Neuronal stem cell (in vitro differentiated cells): ENCODE measurements around the gene BRAF.

Experiments
- DNase-seq: peaks from one replicate; pipeline ENCODE4 v3.0.0-alpha.2; 2013; ENCODE audit warnings: low spot score
- H2AFZ ChIP-seq: one replicate; pipeline ENCODE4 v1.6.1; 2013; ENCODE audit warnings: mild to moderate bottlenecking, low read length, inconsistent platforms
- H2AK5ac ChIP-seq: 2 replicates; pipeline ENCODE4 v1.6.1; 2013; ENCODE audit warnings: low read depth, mild to moderate bottlenecking, inconsistent platforms, low read length, moderate library complexity, mixed read lengths
- H2BK120ac ChIP-seq: 2 replicates; pipeline ENCODE4 v1.6.1; 2013; ENCODE audit warnings: low read depth, mild to moderate bottlenecking, inconsistent platforms, low read length, moderate library complexity, mixed read lengths
- H2BK12ac ChIP-seq: one replicate; pipeline ENCODE4 v1.6.1; 2013; ENCODE audit warnings: low read length, inconsistent platforms
- H2BK15ac ChIP-seq: 2 replicates; pipeline ENCODE4 v1.6.1; 2013; ENCODE audit warnings: mild to moderate bottlenecking, low read length, inconsistent platforms, mixed read lengths
- H2BK5ac ChIP-seq: one replicate; pipeline ENCODE4 v1.6.1; 2013; ENCODE audit warnings: inconsistent platforms, mild to moderate bottlenecking, low read length, moderate library complexity
- H3K14ac ChIP-seq: one replicate; pipeline ENCODE4 v1.6.1; 2013; ENCODE audit warnings: low read length, inconsistent platforms
- H3K18ac ChIP-seq: 2 replicates; pipeline ENCODE4 v1.6.1; 2013; ENCODE audit warnings: low read length, inconsistent platforms
- H3K23ac ChIP-seq: 2 replicates; pipeline ENCODE4 v1.6.1; 2013; ENCODE audit warnings: low read depth, mild to moderate bottlenecking, mixed read lengths, low read length, inconsistent platforms; ENCODE audit not compliant: poor library complexity
- H3K27ac ChIP-seq: replicated peaks from 3 replicates; pipeline ENCODE4 v1.5.1; 2013; ENCODE audit warnings: low read length, inconsistent platforms
- H3K27me3 ChIP-seq, 3 experiments: 2 replicates each; pipeline ENCODE4 v1.6.1; 2013; ENCODE audit warnings: low read length in 3 of 3, mild to moderate bottlenecking in 2 of 3, inconsistent platforms in 1 of 3, low read depth in 1 of 3, mixed read lengths in 1 of 3, moderate library complexity in 1 of 3; ENCODE audit not compliant: control insufficient read depth in 3 of 3, insufficient read depth in 3 of 3
- H3K36me3 ChIP-seq, 2 donors: replicated peaks in 1 of 2; 2 replicates each; pipeline ENCODE4 v1.6.1; 2013; ENCODE audit warnings: low read length in 2 of 2; ENCODE audit not compliant: control insufficient read depth in 2 of 2, insufficient read depth in 2 of 2
- H3K4ac ChIP-seq: 2 replicates; pipeline ENCODE4 v1.6.1; 2013; ENCODE audit warnings: inconsistent platforms, mild to moderate bottlenecking, low read length, moderate library complexity
- H3K4me1 ChIP-seq, 2 donors: 1 replicate in 1 of 2; 2 replicates in 1 of 2; pipeline ENCODE4 v1.6.1; 2013; ENCODE audit warnings: low read length in 2 of 2, low read depth in 1 of 2; ENCODE audit not compliant: control insufficient read depth in 2 of 2, insufficient read depth in 1 of 2
- H3K4me2 ChIP-seq: one replicate; pipeline ENCODE4 v1.6.1; 2013; ENCODE audit warnings: mild to moderate bottlenecking, low read length, inconsistent platforms; ENCODE audit not compliant: insufficient read depth, poor library complexity, severe bottlenecking
- H3K4me3 ChIP-seq, 2 donors: 2 replicates each; pipeline ENCODE4 v1.5.1; 2013; ENCODE audit warnings: low read length in 2 of 2, mild to moderate bottlenecking in 2 of 2, inconsistent platforms in 1 of 2, moderate library complexity in 1 of 2
- H3K79me1 ChIP-seq: one replicate; pipeline ENCODE4 v1.6.1; 2013; ENCODE audit warnings: low read depth, mild to moderate bottlenecking, inconsistent platforms, low read length, moderate library complexity
- H3K9ac ChIP-seq: one replicate; pipeline ENCODE4 v1.6.1; 2013; ENCODE audit warnings: mild to moderate bottlenecking, low read depth, low read length, inconsistent platforms; ENCODE audit not compliant: poor library complexity
- H3K9me3 ChIP-seq, 2 donors: replicated peaks in 1 of 2; 2 replicates each; pipeline versions ENCODE3 to v1.6.1; 2013; ENCODE audit warnings: low read length in 2 of 2, mild to moderate bottlenecking in 2 of 2, inconsistent platforms in 1 of 2, low read depth in 1 of 2, mixed read lengths in 1 of 2, moderate library complexity in 1 of 2; ENCODE audit not compliant: control insufficient read depth in 2 of 2, insufficient read depth in 1 of 2
- H4K8ac ChIP-seq: one replicate; pipeline ENCODE4 v1.6.1; 2013; ENCODE audit warnings: low read depth, mild to moderate bottlenecking, inconsistent platforms, low read length, moderate library complexity
- H4K91ac ChIP-seq: one replicate; pipeline ENCODE4 v1.6.1; 2013; ENCODE audit warnings: low read length, low read depth, mild to moderate bottlenecking, inconsistent platforms; ENCODE audit not compliant: poor library complexity
- WGBS, 2 donors: extraction: QIAGEN DNeasy Blood & Tissue Kit; methylation state at CpG; one replicate each; pipeline ENCODE4 v1.1.7; 2013; ENCODE audit warnings: missing lambda C conversion rate in 2 of 2, mixed read lengths in 1 of 2; ENCODE audit not compliant: insufficient read length in 2 of 2, insufficient replicate concordance in 1 of 2; ENCODE audit errors: extremely low coverage in 2 of 2; 5-methylcytosine and 5-hydroxymethylcytosine counted together

BRAF gene

GRCh38 chr7:140810830-140811556 is 113.7 kb downstream of the BRAF start:
- H3K4me1 ChIP-seq, result no peaks in the 10 kb centered on the region
- H2BK5ac ChIP-seq, result no peak overlapping the region

GRCh38 chr7:140810385-140810784 is 114.3 kb downstream of the BRAF start:
- Histone ChIP-seq H3K4ac (no peak overlapping the region), H2BK5ac (no peak overlapping the region), H3K4me1 (no peaks in the 10 kb centered on the region), H4K91ac (no peak overlapping the region), H3K79me1 (no peaks in the 10 kb centered on the region), H2BK12ac (no peak overlapping the region), H3K4me2 (no peak overlapping the region), H2AFZ (no peak overlapping the region), H3K27ac (no peak overlapping the region), H2AK5ac (no peak overlapping the region), H2BK120ac (no peak overlapping the region), H3K27me3 (no peaks in the 10 kb centered on the region), H3K23ac (no peak overlapping the region), H3K9me3 (no peaks in the 10 kb centered on the region), H3K4me3 (no peak overlapping the region), H2BK15ac (no peak overlapping the region), H3K36me3 (peaks cover 0 to 15% of the 10 kb centered on the region in 2 donors), H3K9ac (no peak overlapping the region), H3K14ac (no peak overlapping the region), H3K18ac (no peak overlapping the region), H4K8ac (no peak overlapping the region)
- no peak for DNase-seq
- WGBS, 2 donors, result no CpG with 5 or more reads among the region's 9 CpGs

More at GRCh38 chr7:140810830-140811556, 113.7 kb downstream of the BRAF start:
- no peak overlapping the region for H3K4ac ChIP-seq
- peaks cover 0 to 15% of the 10 kb centered on the region in 2 donors for H3K36me3 ChIP-seq
- H3K14ac ChIP-seq, result no peak overlapping the region
- no peak overlapping the region for H2BK12ac ChIP-seq
- no peaks in the 10 kb centered on the region for H3K27me3 ChIP-seq
- no peak overlapping the region for H2AFZ ChIP-seq
- H3K18ac ChIP-seq, result no peak overlapping the region
- H3K27ac ChIP-seq, result no peak overlapping the region
- no peak overlapping the region for H4K8ac ChIP-seq
- no peaks in the 10 kb centered on the region for H3K9me3 ChIP-seq
- DNase-seq, result peak; percentile 51
- H3K79me1 ChIP-seq, result no peaks in the 10 kb centered on the region
- no peak overlapping the region for H2BK120ac ChIP-seq
- H3K9ac ChIP-seq, result no peak overlapping the region
- no peak overlapping the region for H2BK15ac ChIP-seq
- no peak overlapping the region for H3K4me2 ChIP-seq
- H4K91ac ChIP-seq, result no peak overlapping the region
- H2AK5ac ChIP-seq, result no peak overlapping the region
- WGBS, 2 donors, result no CpG with 5 or more reads among the region's 5 CpGs
- no peak overlapping the region for H3K23ac ChIP-seq
- H3K4me3 ChIP-seq, result no peak overlapping the region

- H2AFZ ChIP-seq, result no peak overlapping the region
- H3K27me3 ChIP-seq, result no peaks in the 10 kb centered on the region
- no peak overlapping the region for H3K18ac ChIP-seq
- no peak overlapping the region for H3K4ac ChIP-seq
- H4K8ac ChIP-seq, result no peak overlapping the region
- no peak overlapping the region for H3K27ac ChIP-seq
- H3K4me1 ChIP-seq, result no peaks in the 10 kb centered on the region
- no peak overlapping the region for H3K4me3 ChIP-seq
- no peak overlapping the region for H2BK120ac ChIP-seq
- no peak for DNase-seq
- H3K9ac ChIP-seq, result no peak overlapping the region
- no peak overlapping the region for H2AK5ac ChIP-seq
- H3K23ac ChIP-seq, result no peak overlapping the region
- WGBS, 2 donors, result no CpG with 5 or more reads among the region's 2 CpGs
- no peaks in the 10 kb centered on the region for H3K79me1 ChIP-seq
- no peak overlapping the region for H2BK12ac ChIP-seq
- H2BK15ac ChIP-seq, result no peak overlapping the region
- H3K14ac ChIP-seq, result no peak overlapping the region
- no peak overlapping the region for H3K4me2 ChIP-seq
- peaks cover 14 to 93% of the 10 kb centered on the region in 2 donors for H3K36me3 ChIP-seq
- H4K91ac ChIP-seq, result no peak overlapping the region
- H3K9me3 ChIP-seq, result no peaks in the 10 kb centered on the region
- no peak overlapping the region for H2BK5ac ChIP-seq
Measured at GRCh38 chr7:140778975-140779374, 145.8 kb downstream of the BRAF start.

- Histone ChIP-seq H3K27ac (no peak overlapping the region), H3K9ac (no peak overlapping the region), H2AK5ac (no peak overlapping the region), H4K8ac (no peak overlapping the region), H3K79me1 (no peaks in the 10 kb centered on the region), H4K91ac (no peak overlapping the region), H3K4me1 (no peaks in the 10 kb centered on the region), H3K9me3 (no peaks in the 10 kb centered on the region), H3K14ac (no peak overlapping the region), H2AFZ (no peak overlapping the region), H3K4ac (no peak overlapping the region), H3K18ac (no peak overlapping the region), H2BK5ac (no peak overlapping the region), H2BK15ac (no peak overlapping the region), H3K4me3 (no peak overlapping the region), H3K23ac (no peak overlapping the region), H3K36me3 (peaks cover 12 to 93% of the 10 kb centered on the region in 2 donors), H3K4me2 (no peak overlapping the region), H2BK12ac (no peak overlapping the region), H2BK120ac (no peak overlapping the region), H3K27me3 (no peaks in the 10 kb centered on the region)
- no CpG with 5 or more reads among the region's 1 CpG for WGBS, 2 donors
- DNase-seq, result no peak
Measured at GRCh38 chr7:140778568-140778967, 146.2 kb downstream of the BRAF start.
